ENCODE data around the gene STK17A.
"Not testable (repeated sequence)": the region's sequence is repeated elsewhere in the genome, so short reads cannot be mapped to it uniquely, and the experiment has no call there.

The STK17A gene

DNA sequence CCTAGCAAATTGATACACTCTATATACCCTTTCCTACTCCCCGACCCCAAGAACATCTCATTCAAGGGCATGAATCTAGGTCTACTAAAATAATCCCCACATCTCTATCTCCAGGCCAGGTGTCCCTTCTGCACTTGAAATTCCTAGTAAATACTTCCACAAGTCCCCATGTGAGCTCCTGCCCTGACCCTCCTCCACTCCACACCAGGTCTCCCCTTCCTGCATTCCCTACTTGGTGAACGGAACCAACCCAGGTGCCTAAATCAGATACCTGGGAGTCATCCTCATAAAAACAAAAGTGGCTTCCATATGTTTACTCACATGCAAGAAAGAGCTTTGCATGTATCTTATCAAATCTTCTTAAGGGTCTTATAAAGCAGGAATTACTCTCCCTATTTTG lies 77.2 kb downstream of the STK17A start:
- DNase-seq: no peak

- DNase-seq: no peak
Measured at GRCh38 chr7:43664681-43665080, 81.8 kb downstream of the STK17A start.

- DNase-seq: no peak
Measured at GRCh38 chr7:43666938-43667337, 84.0 kb downstream of the STK17A start.

- no peak for DNase-seq
Measured at GRCh38 chr7:43668035-43668434, 85.1 kb downstream of the STK17A start.

- peak; percentile 82 for DNase-seq
Measured at GRCh38 chr7:43669286-43670081, 86.6 kb downstream of the STK17A start.

DNA sequence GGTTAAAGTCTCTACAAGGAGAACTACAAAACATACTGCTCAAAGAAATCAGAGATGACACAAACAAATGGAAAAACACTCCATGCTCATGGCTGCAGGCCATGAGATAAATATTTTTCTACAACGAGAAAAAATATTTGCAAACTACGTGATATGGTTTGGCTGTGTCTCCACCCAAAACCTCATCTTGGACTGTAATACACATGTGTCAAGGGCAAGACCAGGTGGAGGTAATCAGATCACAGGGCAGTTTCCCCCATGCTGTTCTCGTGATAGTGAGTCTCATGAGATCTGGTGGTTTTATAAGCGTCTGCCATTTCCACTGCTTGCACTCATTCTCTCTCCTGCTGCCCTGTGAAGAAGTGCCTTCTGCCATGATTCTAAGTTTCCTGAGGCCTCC lies 88.6 kb downstream of the STK17A start:
- DNase-seq: no peak

DNA sequence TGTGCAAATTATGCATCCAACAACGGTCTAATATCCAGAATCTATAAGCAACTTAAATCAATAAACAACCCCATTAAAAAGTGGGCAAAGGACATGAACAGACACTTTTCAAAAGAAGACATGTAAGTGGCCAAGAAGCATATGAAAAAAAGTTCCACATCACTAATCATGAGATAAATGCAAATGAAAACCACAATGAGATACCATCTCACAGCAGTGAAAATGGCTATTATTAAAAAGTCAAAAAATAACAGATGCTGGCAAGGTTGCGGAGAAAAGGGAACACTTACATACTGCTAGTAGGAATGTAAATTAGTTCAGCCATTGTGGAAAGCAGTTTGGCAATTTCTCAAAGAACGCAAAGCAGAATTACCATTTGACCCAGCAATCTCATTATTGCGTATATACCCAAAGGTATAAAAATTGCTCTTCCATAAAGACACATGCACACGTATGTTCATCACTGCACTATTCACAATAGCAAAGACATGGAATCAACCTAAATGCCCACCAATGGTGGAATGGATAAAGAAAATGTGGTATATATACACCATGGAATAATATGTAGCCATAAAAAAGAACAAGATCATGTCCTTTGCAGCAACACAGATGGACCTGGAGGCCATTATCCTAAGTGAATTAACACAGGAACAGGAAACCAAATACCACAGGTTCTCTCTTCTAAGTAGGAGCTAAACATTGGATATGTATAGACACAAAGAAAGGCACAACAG lies 90.5 kb downstream of the STK17A start:
- DNase-seq: not testable (repeated sequence)

GRCh38 chr7:43674559-43675436 lies 91.9 kb downstream of the STK17A start:
- no peak for DNase-seq

All from CD4-positive, alpha-beta T cell treated with Interleukin-4 for 4 hours (primary cell).